ENCODE results near the gene GRIN2A. TPM values are rescaled to one million over a fixed set of nuclear protein-coding genes. Genes with fewer than 3 reads are reported as not detected.

The GRIN2A gene
- total RNA-seq, 2 donors from 2014 or later = 0.27 to 2.5 TPM

DNA sequence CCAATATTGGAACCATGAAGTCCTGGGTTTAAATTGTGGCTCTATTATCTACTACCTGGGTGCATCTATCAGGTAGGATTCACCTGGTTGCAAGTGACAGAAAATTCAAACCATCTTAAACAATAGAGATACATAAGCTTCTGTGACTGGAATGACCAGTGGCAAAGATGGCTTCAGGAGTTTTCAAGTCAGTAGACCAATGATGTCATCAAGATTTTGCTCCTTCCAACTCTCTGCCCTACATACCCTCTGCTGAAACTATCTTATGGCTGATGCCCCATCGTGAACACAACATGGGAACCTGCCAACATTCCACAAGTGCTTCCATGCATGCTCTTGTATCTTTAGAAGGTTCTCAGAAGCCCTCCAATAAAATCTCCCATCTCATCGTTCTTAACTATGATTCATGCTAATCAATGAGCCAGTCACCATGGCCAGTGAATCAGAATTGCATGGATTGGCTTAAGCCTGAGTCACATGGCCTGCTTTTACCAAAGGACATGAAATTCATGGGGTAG lies 180.9 kb downstream of the GRIN2A start:
- H3K36me3 ChIP-seq = no peaks in the 10 kb centered on the region
- DNase-seq (ENCODE audit: low spot score) (no peak), ATAC-seq (ENCODE audit: insufficient number of reproducible peaks, low FRiP score, low read depth) (no peak)
- no peaks in the 10 kb centered on the region for H3K9me3 ChIP-seq
- H3K27me3 ChIP-seq (replicated peaks; ENCODE audit: insufficient read depth) = no peaks in the 10 kb centered on the region
- H3K4me1 ChIP-seq (ENCODE audit: control insufficient read depth in 1 of 2, low read depth in 2 of 2) = no peaks in the 10 kb centered on the region
- H3K27ac ChIP-seq = no peak overlapping the region
- TF ChIP-seq CTCF (IDR thresholded peaks at IDR 0.05) = no peak
- H3K4me3 ChIP-seq = no peak overlapping the region

GRCh38 chr16:9996221-9996620 lies 186.0 kb downstream of the GRIN2A start:
- Histone ChIP-seq H3K4me1 (ENCODE audit: control insufficient read depth in 1 of 2, low read depth in 2 of 2) (no peaks in the 10 kb centered on the region), H3K9me3 (no peaks in the 10 kb centered on the region), H3K4me3 (no peak overlapping the region), H3K27ac (no peak overlapping the region), H3K36me3 (no peaks in the 10 kb centered on the region), H3K27me3 (replicated peaks; ENCODE audit: insufficient read depth) (no peaks in the 10 kb centered on the region)
- DNase-seq (ENCODE audit: low spot score) = no peak
- TF ChIP-seq CTCF (IDR thresholded peaks at IDR 0.05) = no peak
- ATAC-seq (ENCODE audit: insufficient number of reproducible peaks, low FRiP score, low read depth) = no peak

- no peaks in the 10 kb centered on the region for H3K4me1 ChIP-seq (ENCODE audit: control insufficient read depth in 1 of 2, low read depth in 2 of 2)
- DNase-seq (ENCODE audit: low spot score) (no peak), ATAC-seq (ENCODE audit: insufficient number of reproducible peaks, low FRiP score, low read depth) (no peak)
- no peak overlapping the region for H3K27ac ChIP-seq
- H3K9me3 ChIP-seq = no peaks in the 10 kb centered on the region
- no peaks in the 10 kb centered on the region for H3K27me3 ChIP-seq (replicated peaks; ENCODE audit: insufficient read depth)
- no peak for TF ChIP-seq CTCF (IDR thresholded peaks at IDR 0.05)
- no peak overlapping the region for H3K4me3 ChIP-seq
- H3K36me3 ChIP-seq = no peaks in the 10 kb centered on the region
Observed at GRCh38 chr16:9992441-9992840, 189.8 kb downstream of the GRIN2A start.

DNA sequence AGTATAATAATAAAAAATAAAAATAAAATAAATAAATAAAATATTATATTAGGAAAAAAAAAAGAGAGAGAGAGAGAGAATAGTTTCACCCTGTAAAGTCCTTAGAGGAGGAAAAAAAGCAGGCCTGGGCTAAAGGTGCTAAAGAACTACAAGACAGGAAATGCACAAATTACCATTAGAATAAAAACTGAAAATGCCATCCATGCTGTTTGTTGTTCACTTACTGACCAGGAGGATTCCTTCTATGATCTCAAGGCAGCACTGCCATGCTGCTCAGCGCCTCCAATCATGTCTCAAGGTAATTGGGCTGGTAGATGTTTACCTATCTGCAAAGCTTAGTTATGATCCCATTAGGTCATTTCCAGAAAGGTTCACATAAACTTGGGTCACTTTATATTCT lies 201.2 kb downstream of the GRIN2A start:
- no peak for TF ChIP-seq CTCF (IDR thresholded peaks at IDR 0.05)
- Histone ChIP-seq H3K4me3 (no peak overlapping the region), H3K27me3 (replicated peaks; ENCODE audit: insufficient read depth) (no peaks in the 10 kb centered on the region), H3K9me3 (no peaks in the 10 kb centered on the region), H3K27ac (no peak overlapping the region), H3K36me3 (no peaks in the 10 kb centered on the region), H3K4me1 (ENCODE audit: control insufficient read depth in 1 of 2, low read depth in 2 of 2) (no peaks in the 10 kb centered on the region)
- DNase-seq (ENCODE audit: low spot score) = no peak
- ATAC-seq (ENCODE audit: insufficient number of reproducible peaks, low FRiP score, low read depth) = no peak

GRCh38 chr16:9978160-9978725 lies 204.0 kb downstream of the GRIN2A start:
- no peak overlapping the region for H3K27ac ChIP-seq
- H3K9me3 ChIP-seq = no peaks in the 10 kb centered on the region
- no peaks in the 10 kb centered on the region for H3K27me3 ChIP-seq (replicated peaks; ENCODE audit: insufficient read depth)
- no peaks in the 10 kb centered on the region for H3K4me1 ChIP-seq (ENCODE audit: control insufficient read depth in 1 of 2, low read depth in 2 of 2)
- DNase-seq (ENCODE audit: low spot score) (no peak), ATAC-seq (ENCODE audit: insufficient number of reproducible peaks, low FRiP score, low read depth) (no peak)
- H3K36me3 ChIP-seq = no peaks in the 10 kb centered on the region
- no peak overlapping the region for H3K4me3 ChIP-seq
- no peak for TF ChIP-seq CTCF (IDR thresholded peaks at IDR 0.05)
